Natural killer cell (primary cell): ENCODE results near the gene GLIS2. TPM values are rescaled to one million over a fixed set of nuclear protein-coding genes. Genes with fewer than 3 reads are reported as not detected.
"Not testable (repeated sequence)": the region's sequence is repeated elsewhere in the genome, so short reads cannot be mapped to it uniquely, and the experiment has no call there.

ENCODE experiments used
- ATAC-seq, 3 donors: fragments of 150-1000 bp in 2 of 3; fragments of 200-7000 bp in 1 of 3; cut with Tn5 transposase; 1 replicate in 1 of 3; 2 replicates in 2 of 3; pipeline ENCODE4 v1.10.0; 2021; ENCODE audit warnings: mild to moderate bottlenecking in 2 of 3, moderate library complexity in 2 of 3
- DNase-seq, 2 donors: peaks; one replicate each; pipeline versions ENCODE4 v3.0.0 to v3.0.0-alpha.2; 2013 to 2021; ENCODE audit warnings: mixed read lengths in 1 of 2
- H3K27ac ChIP-seq: one replicate; pipeline ENCODE4 v1.5.1; 2013; ENCODE audit warnings: mild to moderate bottlenecking, low read length
- H3K27me3 ChIP-seq: one replicate; pipeline ENCODE4 v1.6.1; 2013; ENCODE audit warnings: low read length; ENCODE audit not compliant: control insufficient read depth, insufficient read depth
- H3K36me3 ChIP-seq: one replicate; pipeline ENCODE4 v1.6.1; 2013; ENCODE audit warnings: low read length; ENCODE audit not compliant: control insufficient read depth, insufficient read depth
- H3K4me1 ChIP-seq: one replicate; pipeline ENCODE4 v1.6.1; 2013; ENCODE audit warnings: low read length; ENCODE audit not compliant: control insufficient read depth, insufficient read depth
- H3K4me3 ChIP-seq: one replicate; pipeline ENCODE4 v1.5.1; 2013; ENCODE audit warnings: low read length
- H3K9me3 ChIP-seq: one replicate; pipeline ENCODE4 v1.6.1; 2013; ENCODE audit warnings: low read length; ENCODE audit not compliant: control insufficient read depth, insufficient read depth
- H3K27ac Mint-ChIP-seq, 2 donors: one replicate each; pipeline ENCODE4 v1.8.0; 2022; ENCODE audit warnings: mild to moderate bottlenecking in 2 of 2, mixed read lengths in 2 of 2, moderate library complexity in 1 of 2
- H3K27me3 Mint-ChIP-seq, 2 donors: one replicate each; pipeline ENCODE4 v1.8.0; 2022; ENCODE audit warnings: low read depth in 2 of 2, mixed read lengths in 2 of 2
- H3K36me3 Mint-ChIP-seq: one replicate; pipeline ENCODE4 v1.8.0; 2022; ENCODE audit warnings: mixed read lengths
- H3K4me1 Mint-ChIP-seq, 2 donors: one replicate each; pipeline ENCODE4 v1.8.0; 2022; ENCODE audit warnings: mixed read lengths in 2 of 2
- H3K4me3 Mint-ChIP-seq: one replicate; pipeline ENCODE4 v1.8.0; 2022; ENCODE audit warnings: mild to moderate bottlenecking, moderate library complexity, mixed read lengths
- H3K9me3 Mint-ChIP-seq, 2 donors: one replicate each; pipeline ENCODE4 v1.8.0; 2022; ENCODE audit warnings: mixed read lengths in 2 of 2
- CTCF ChIP-seq: fragments of 200-600 bp; IDR thresholded peaks from one replicate; pipeline ENCODE4 v1.8.0; 2022; ENCODE audit warnings: antibody characterized with exemption
- WGBS: methylation state at CpG from one replicate; pipeline ENCODE4 v1.1.7; 2013; ENCODE audit warnings: missing lambda C conversion rate; ENCODE audit not compliant: insufficient coverage; 5-methylcytosine and 5-hydroxymethylcytosine counted together
- intact Hi-C: fragments of 100-400 bp; cut with micrococcal nuclease; formaldehyde crosslinking; loops from one replicate; pipeline ENCODE4 v1.14.2; 2022
- total RNA-seq, 4 donors: library from RNA; stranded (reverse); fragments of 120-200 nt in 1 of 4; gene quantifications; one replicate each; pipeline versions ENCODE4 v1.2.3 to v1.2.4, GENCODE V29; 2013 to 2022

Gene GLIS2
- total RNA-seq, 3 donors from 2014 or later (not counting 1 experiment from before 2014, with no cell fraction given), result 0.05 to 0.35 TPM; not detected in 1

DNA sequence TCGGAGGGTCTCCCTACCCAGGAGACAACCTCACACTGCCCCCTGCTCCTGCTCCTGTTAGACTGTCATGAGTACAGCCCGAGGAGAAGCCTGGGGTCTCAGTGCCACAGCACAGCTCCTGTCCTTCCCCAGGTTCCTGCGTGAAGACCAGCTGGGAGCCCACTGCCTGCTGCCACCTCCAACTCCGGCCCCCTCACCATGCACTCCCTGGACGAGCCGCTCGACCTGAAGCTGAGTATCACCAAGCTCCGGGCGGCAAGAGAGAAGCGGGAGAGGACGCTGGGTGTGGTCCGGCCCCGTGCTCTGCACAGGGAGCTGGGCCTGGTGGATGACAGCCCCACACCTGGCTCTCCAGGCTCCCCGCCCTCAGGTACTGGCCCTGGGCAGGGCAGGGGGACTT lies 16.2 kb downstream of the GLIS2 start:
- H3K4me3 ChIP-seq, result no peak overlapping the region
- peaks cover 8% of the 10 kb centered on the region for H3K27me3 ChIP-seq
- no peaks in the 10 kb centered on the region for H3K36me3 ChIP-seq
- peaks cover 0 to 4% of the 10 kb centered on the region in 2 donors for H3K27me3 Mint-ChIP-seq
- H3K9me3 ChIP-seq, result no peaks in the 10 kb centered on the region
- intact Hi-C loops, result no loop called here
- no peak overlapping the region for H3K27ac ChIP-seq
- peaks cover 0 to 5% of the 10 kb centered on the region in 2 donors for H3K4me1 Mint-ChIP-seq
- DNase-seq (no peak), ATAC-seq (no peak)
- 90% methylated on average over 14 of the region's 14 CpGs for WGBS
- no peak for TF ChIP-seq CTCF
- no peak overlapping the region for H3K4me3 Mint-ChIP-seq
- H3K4me1 ChIP-seq, result peaks cover 16% of the 10 kb centered on the region
- no peaks in the 10 kb centered on the region for H3K9me3 Mint-ChIP-seq
- no peak overlapping the region for H3K27ac Mint-ChIP-seq
- no peaks in the 10 kb centered on the region for H3K36me3 Mint-ChIP-seq

GRCh38 chr16:4332623-4333307 lies 16.9 kb downstream of the GLIS2 start:
- H3K36me3 ChIP-seq, result no peaks in the 10 kb centered on the region

GRCh38 chr16:4333308-4333638 lies 17.4 kb downstream of the GLIS2 start:
- Mint-ChIP-seq H3K4me1 (peaks cover 0 to 2% of the 10 kb centered on the region in 2 donors), H3K27ac (no peak overlapping the region), H3K4me3 (no peak overlapping the region), H3K9me3 (no peaks in the 10 kb centered on the region), H3K36me3 (no peaks in the 10 kb centered on the region), H3K27me3 (peaks cover 0 to 2% of the 10 kb centered on the region in 2 donors)
- H3K4me1 ChIP-seq, result peaks cover 7% of the 10 kb centered on the region
- DNase-seq (no peak), ATAC-seq (no peak)
- WGBS, result 53% methylated on average over 9 of the region's 9 CpGs
- peaks cover 4% of the 10 kb centered on the region for H3K27me3 ChIP-seq
- H3K27ac ChIP-seq, result no peak overlapping the region
- no peaks in the 10 kb centered on the region for H3K9me3 ChIP-seq
- H3K4me3 ChIP-seq, result no peak overlapping the region
- intact Hi-C loops, result no loop called here
- no peaks in the 10 kb centered on the region for H3K36me3 ChIP-seq
- TF ChIP-seq CTCF, result no peak

More at GRCh38 chr16:4332623-4333307, 16.9 kb downstream of the GLIS2 start:
- Mint-ChIP-seq H3K36me3 (no peaks in the 10 kb centered on the region), H3K4me1 (peaks cover 0 to 5% of the 10 kb centered on the region in 2 donors), H3K27me3 (peaks cover 0 to 4% of the 10 kb centered on the region in 2 donors), H3K27ac (no peak overlapping the region), H3K9me3 (no peaks in the 10 kb centered on the region), H3K4me3 (no peak overlapping the region)
- intact Hi-C loops, result no loop called here
- ATAC-seq (no peak), DNase-seq (no peak)
- TF ChIP-seq CTCF, result no peak
- Histone ChIP-seq H3K9me3 (no peaks in the 10 kb centered on the region), H3K4me1 (peaks cover 12% of the 10 kb centered on the region), H3K4me3 (no peak overlapping the region), H3K27me3 (peaks cover 7% of the 10 kb centered on the region), H3K27ac (no peak overlapping the region)
- WGBS, result 81% methylated on average over 19 of the region's 19 CpGs

DNA sequence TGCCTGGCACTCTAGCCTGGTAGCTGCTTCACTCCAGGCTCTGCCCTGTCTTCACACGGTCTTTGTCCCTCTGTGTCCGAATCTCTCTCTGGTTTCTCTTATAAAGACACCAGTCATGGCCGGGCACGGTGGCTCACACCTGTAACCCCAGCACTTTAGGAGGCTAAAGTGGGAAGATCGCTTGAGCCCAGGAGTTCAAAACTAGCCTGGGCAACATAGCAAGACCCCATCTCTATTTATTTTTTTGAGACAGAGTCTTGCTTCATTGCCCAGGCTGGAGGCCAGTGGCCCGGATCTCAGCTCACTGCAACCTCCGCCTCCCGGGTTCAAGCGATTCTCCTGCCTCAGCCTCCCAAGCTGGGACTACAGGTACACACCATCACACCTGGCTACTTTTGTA lies 17.8 kb downstream of the GLIS2 start:
- H3K9me3 Mint-ChIP-seq, intact Hi-C loops, H3K4me3 Mint-ChIP-seq, H3K4me1 Mint-ChIP-seq, DNase-seq, ATAC-seq, H3K27me3 Mint-ChIP-seq, H3K9me3 ChIP-seq, H3K36me3 ChIP-seq, H3K4me3 ChIP-seq, H3K27ac ChIP-seq, H3K4me1 ChIP-seq, H3K27ac Mint-ChIP-seq, H3K27me3 ChIP-seq, H3K36me3 Mint-ChIP-seq: not testable (repeated sequence)
- WGBS, result 94% methylated on average over 9 of the region's 9 CpGs
